ENCODE measurements around the gene MXRA7.

The MXRA7 gene

DNA sequence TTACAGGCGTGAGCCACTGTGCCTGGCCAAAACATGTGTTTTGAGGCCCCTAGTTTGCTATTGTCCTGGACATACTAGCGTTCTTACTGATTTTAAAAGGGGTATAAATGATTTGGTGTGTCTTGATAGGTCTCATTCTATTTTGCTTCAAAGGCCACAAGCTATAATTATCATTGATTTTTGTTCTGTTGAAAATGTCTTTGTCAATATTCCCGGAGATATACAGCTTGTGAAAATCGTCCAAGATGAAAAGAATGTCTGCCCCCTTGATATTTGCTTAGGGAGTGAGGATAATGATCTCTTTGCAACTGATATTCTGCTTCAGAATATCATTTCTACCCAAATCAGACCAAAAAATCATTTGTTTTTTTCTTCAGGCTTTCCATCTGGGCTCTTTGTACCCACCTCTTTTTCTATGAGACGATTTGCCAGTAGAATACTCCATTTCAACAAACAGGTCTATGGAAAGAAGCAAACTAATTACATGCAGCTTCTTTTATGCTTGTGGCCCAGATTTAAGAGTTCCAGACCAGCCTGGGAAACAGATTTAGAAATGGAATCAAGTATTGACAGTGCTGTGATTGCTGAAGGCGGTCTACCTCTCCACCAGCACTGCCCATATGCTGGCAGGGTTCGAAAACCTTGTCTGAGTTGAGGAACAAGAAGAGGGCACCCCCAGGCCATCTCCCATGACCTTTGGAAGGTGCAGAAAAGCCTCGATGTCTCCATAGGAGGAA lies 53.1 kb downstream of the MXRA7 start:
- Histone ChIP-seq H3K27me3 (peaks cover 0 to 6% of the 10 kb centered on the region in 2 donors), H3K4me1 (no peaks in the 10 kb centered on the region), H3K4me3 (no peak overlapping the region), H3K27ac (no peak overlapping the region), H3K36me3 (no peaks in the 10 kb centered on the region), H3K9me3 (no peaks in the 10 kb centered on the region)
- intact Hi-C loops (cut with DNase I; ENCODE audit: low total_unique reads): no loop called here
- DNase-seq: no peak
- TF ChIP-seq, protein P1, sequence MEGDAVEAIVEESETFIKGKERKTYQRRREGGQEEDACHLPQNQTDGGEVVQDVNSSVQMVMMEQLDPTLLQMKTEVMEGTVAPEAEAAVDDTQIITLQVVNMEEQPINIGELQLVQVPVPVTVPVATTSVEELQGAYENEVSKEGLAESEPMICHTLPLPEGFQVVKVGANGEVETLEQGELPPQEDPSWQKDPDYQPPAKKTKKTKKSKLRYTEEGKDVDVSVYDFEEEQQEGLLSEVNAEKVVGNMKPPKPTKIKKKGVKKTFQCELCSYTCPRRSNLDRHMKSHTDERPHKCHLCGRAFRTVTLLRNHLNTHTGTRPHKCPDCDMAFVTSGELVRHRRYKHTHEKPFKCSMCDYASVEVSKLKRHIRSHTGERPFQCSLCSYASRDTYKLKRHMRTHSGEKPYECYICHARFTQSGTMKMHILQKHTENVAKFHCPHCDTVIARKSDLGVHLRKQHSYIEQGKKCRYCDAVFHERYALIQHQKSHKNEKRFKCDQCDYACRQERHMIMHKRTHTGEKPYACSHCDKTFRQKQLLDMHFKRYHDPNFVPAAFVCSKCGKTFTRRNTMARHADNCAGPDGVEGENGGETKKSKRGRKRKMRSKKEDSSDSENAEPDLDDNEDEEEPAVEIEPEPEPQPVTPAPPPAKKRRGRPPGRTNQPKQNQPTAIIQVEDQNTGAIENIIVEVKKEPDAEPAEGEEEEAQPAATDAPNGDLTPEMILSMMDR (IDR thresholded peaks at IDR 0.05): no peak

DNA sequence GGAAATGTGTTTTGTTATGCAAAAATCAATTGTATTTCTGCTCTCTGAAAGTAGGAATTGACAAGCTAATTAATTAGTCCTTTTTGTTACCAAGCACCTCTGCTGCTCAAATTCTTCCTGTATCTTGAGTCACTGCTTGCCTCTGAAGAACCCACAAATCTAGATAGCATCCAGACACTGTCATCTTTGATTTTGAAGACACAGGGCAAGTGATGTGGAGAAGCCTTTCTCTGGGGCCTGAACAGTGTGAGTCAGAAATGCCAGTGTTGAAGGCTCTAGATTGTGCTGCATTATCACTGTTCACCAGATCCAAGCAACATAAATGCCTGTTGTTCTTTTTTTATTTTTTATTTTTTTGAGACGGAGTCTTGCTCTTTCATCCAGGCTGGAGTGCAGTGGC lies 56.4 kb downstream of the MXRA7 start:
- no peaks in the 10 kb centered on the region for H3K9me3 ChIP-seq
- TF ChIP-seq, protein P1 (IDR thresholded peaks at IDR 0.05): no peak
- peaks cover 0 to 4% of the 10 kb centered on the region in 2 donors for H3K27me3 ChIP-seq
- H3K27ac ChIP-seq: no peak overlapping the region
- no peaks in the 10 kb centered on the region for H3K36me3 ChIP-seq
- intact Hi-C loops (cut with DNase I; ENCODE audit: low total_unique reads): no loop called here
- no peak for DNase-seq
- no peaks in the 10 kb centered on the region for H3K4me1 ChIP-seq
- H3K4me3 ChIP-seq: no peak overlapping the region

DNA sequence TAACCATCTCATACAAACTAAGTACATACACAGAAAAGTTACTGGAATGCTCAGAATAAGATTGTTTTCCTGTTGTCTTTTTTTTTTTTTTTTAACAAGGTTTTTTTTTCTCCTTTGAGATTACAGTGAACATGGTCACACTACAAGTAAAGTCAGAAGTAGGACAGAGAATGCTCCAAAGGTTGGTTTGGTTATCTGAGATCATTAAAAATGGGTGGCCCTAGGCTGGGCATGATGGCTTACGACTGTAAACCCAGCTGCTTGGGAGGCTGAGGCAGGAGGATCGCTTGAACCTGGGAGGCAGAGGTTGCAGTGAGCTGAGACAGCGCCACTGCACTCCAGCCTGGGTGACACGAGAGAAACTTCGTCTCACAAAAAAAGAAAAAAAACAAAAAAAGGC lies 60.3 kb downstream of the MXRA7 start:
- Histone ChIP-seq H3K36me3 (no peaks in the 10 kb centered on the region), H3K4me3 (no peak overlapping the region), H3K9me3 (peaks cover 0 to 4% (median 0%) of the 10 kb centered on the region in 3 donors), H3K27me3 (peaks cover 0 to 11% of the 10 kb centered on the region in 2 donors), H3K27ac (no peak overlapping the region), H3K4me1 (no peaks in the 10 kb centered on the region)
- intact Hi-C loops (cut with DNase I; ENCODE audit: low total_unique reads): no loop called here
- TF ChIP-seq, protein P1 (IDR thresholded peaks at IDR 0.05): no peak
- no peak for DNase-seq

DNA sequence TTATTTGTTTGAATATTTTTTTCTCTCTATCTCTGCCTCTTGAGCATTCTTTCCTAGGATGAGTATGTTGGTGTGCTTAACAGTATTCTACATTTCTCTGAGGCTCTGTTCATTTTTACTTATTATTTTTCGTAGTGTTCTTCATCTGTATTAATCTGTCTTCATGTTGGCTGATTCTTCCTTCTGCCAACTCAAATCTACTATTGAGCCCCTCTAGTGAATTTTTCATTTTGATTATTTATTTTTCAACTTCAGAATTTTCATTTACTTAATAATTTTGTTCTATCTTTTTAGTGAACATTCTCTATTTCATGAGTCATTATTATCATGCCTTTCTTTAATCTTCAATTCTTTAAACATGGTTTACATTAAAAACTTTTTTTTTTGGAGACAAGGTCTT lies 64.1 kb downstream of the MXRA7 start:
- intact Hi-C loops (cut with DNase I; ENCODE audit: low total_unique reads): no loop called here
- H3K4me1 ChIP-seq: no peaks in the 10 kb centered on the region
- no peak for DNase-seq
- H3K36me3 ChIP-seq: no peaks in the 10 kb centered on the region
- TF ChIP-seq, protein P1 (IDR thresholded peaks at IDR 0.05): no peak
- H3K27me3 ChIP-seq: peaks cover 0 to 13% of the 10 kb centered on the region in 2 donors
- no peak overlapping the region for H3K4me3 ChIP-seq
- peaks cover 0 to 4% (median 0%) of the 10 kb centered on the region in 3 donors for H3K9me3 ChIP-seq
- no peak overlapping the region for H3K27ac ChIP-seq

DNA sequence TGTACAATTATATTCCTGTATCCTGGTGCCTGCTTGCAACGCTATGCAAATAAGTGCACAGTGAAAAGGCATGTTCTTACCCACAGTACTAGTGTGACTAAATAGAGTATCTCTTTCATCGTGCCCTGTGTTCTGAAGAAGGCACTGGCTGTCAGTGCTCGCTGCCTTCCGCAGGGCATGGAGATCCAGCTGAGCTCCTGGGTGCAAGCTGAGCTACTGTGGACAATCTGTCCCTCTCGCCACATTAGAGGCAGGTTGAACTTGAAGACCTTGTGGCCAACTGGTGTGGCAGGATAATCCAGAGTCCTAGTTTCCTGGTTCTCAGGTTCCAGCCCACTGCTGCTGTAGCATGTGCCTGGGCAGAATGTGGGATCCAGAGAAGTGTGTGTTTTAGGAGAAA lies 65.3 kb downstream of the MXRA7 start:
- Histone ChIP-seq H3K4me3 (no peak overlapping the region), H3K27ac (no peak overlapping the region), H3K36me3 (no peaks in the 10 kb centered on the region), H3K9me3 (peaks cover 0 to 4% (median 0%) of the 10 kb centered on the region in 3 donors), H3K4me1 (no peaks in the 10 kb centered on the region), H3K27me3 (peaks cover 0 to 13% of the 10 kb centered on the region in 2 donors)
- TF ChIP-seq, protein P1 (IDR thresholded peaks at IDR 0.05): no peak
- intact Hi-C loops (cut with DNase I; ENCODE audit: low total_unique reads): no loop called here
- no peak for DNase-seq

Data from tibial artery (tissue), 4 donors.